HPDE6-E6E7 (cell line): ENCODE measurements around the gene PIGBOS1.
"Not testable (repeated sequence)": the region's sequence is repeated elsewhere in the genome, so short reads cannot be mapped to it uniquely, and the experiment has no call there.

Source experiments
- DNase-seq: peaks from one replicate; pipeline ENCODE4 v3.0.0; 2011; ENCODE audit warnings: missing footprints; ENCODE audit errors: extremely low spot score

The PIGBOS1 gene, protein sequence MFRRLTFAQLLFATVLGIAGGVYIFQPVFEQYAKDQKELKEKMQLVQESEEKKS

DNA sequence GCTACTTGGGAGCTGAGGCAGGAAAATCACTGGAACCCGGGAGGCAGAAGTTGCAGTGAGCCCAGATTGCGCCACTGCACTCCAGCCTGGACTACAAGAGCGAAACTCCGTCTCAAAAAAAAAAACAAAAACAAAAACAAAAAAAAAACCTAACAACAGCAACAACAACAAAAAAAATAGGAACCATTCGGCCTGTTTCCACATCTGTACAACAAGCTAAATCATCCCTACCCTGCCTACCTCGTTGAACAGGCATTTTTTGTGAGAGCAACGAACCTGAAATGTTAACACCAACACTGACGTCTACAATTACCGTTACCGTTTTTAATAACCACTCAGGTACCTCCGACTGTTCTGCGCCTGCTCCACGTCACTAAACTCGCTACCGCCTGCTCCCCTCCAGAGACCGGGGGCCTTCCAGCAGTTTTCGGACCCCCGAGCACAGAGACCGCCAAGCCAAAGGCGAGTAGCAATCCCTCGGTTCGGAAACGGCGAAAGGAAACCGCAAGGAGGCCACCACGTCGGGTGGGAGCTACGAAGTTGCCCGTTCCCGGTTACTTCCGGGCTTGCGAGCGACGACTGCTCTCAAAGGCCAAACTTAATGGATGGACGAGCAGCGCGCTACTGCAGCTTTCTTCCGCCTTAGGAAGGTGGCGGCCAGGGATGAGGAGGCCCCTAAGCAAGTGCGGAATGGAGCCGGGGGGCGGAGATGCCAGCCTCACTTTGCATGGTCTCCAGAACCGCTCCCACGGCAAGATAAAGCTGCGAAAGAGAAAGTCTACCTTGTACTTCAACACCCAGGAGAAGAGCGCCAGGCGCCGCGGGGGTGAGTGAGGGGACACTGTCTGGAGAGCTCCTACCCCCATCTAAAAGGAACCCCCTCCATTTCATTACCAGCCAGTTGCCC is at the start of gene PIGBOS1, which contains the start of gene PIGB:
TSS of gene PIGBOS1 (minus strand) at position 536 of the 907 bp plus-strand sequence. CDS start 1,331 bp downstream, outside the sequence.
TSS of gene PIGB (plus strand) at position 635 of the 907 bp plus-strand sequence. CDS start at position 664, 29 bp downstream.
- peak; percentile 79 for DNase-seq

DNA sequence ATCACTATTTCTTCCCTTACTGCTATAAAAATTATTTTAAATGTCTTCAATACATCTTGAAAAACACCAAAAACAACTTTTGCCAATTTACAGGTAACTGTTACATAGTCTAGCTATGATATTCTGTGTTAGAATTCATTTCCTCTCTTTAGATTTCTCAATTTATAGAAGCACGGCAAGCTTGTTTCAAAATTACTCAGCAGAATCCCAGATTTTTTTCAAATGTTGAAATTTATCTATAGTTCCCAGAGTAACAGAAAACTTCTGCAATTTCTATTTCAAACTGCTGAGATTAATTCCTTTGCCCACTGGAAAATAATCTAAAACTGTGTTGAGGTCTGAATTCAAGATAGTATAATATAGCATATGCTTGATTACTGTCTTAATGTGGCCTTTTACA is 48.1 kb upstream of the PIGBOS1 start:
- DNase-seq = no peak

DNA sequence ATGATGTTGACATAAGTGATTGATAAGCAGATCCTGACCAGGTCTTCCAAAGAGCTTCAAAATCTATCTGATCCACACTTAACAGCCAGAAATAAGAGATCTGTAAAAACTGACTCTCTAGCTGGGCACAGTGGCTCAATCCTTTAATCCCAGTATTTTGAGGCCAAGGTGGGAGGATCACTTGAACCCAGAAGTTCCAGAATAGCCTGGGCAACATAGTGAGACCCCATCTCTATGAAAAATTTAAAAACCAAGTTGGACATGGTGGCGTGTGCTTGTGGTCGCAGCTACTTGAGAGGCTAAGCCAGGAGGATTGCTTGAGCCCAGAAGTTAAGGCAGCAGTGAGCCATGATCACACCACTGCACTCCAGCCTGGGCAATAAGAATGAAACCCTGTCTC is 43.7 kb upstream of the PIGBOS1 start:
- no peak for DNase-seq

DNA sequence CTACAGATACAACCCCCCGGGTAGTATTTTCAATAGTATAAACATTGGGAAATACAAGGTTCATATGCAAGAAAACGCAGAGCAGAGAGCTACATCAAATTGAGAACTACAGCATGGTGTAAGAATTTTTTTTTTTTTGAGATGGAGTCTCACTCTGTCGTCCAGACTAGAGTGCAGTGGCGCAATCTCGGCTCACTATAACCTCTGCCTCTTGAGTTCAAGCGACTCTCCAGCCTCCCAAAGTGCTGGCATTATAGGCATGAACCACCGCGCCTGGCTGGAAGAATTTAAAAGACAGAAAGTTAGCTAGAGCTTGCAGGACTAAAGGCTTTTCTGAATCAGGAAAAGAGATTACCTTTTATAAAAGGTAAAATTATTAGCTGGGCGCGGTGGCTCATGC is 42.1 kb upstream of the PIGBOS1 start:
- DNase-seq = no peak

DNA sequence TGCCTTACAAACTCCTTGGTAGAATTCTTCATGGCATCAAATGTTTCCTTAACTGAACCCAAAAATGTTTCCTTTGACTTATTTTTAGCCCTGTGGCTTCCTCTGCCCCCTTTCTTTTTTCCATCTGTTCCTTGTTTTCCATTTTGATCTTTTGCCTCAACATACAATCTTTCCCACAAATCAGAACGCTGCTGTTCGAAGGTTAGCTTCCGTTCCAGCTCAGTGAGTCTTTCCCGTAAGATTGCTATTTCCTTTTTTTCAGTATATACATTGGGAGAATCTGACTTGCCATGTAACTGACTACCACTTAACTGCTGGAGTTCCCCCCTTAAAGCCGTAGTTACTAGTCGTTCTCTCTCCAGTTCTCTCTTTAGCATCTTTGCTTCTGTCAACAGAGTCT is 41.3 kb upstream of the PIGBOS1 start:
- DNase-seq = no peak

DNA sequence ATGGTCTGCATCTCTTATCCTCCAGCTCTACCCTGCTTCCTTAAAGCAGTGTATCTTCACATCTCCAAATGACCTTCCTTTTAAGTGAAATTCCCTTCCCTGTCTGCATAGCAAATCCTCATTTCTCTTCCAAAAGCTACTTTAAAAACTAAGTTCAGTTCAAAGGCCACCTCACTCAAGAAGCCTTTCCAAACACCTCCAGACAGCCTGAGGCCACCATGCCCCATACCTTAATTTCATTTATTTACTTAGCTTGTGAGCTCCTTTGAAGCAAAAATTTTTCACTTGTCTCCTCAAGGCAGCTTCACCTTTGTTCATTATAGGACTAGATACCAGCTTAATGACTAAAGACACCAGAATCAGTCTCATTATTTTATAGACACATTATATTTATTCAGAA is 39.5 kb upstream of the PIGBOS1 start:
- DNase-seq = no peak

DNA sequence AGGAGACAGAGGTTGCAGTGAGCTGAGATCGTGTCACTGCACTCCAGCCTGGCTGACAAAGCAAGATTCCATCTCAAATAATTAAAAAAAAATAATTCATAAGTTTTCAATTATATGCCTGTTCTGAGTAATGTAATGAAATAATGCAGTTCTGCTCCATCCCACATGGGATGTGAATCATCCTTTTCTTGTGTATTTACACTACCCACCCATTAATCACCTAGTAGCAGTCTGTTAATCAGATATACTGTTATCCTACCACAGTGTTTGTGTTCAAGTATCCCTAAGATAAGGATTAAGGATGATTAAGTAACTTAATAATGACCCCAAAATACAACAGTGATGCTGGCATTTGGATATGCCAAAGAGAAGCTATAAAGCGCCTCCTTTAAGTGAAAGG is 38.9 kb upstream of the PIGBOS1 start:
- DNase-seq = no peak

DNA sequence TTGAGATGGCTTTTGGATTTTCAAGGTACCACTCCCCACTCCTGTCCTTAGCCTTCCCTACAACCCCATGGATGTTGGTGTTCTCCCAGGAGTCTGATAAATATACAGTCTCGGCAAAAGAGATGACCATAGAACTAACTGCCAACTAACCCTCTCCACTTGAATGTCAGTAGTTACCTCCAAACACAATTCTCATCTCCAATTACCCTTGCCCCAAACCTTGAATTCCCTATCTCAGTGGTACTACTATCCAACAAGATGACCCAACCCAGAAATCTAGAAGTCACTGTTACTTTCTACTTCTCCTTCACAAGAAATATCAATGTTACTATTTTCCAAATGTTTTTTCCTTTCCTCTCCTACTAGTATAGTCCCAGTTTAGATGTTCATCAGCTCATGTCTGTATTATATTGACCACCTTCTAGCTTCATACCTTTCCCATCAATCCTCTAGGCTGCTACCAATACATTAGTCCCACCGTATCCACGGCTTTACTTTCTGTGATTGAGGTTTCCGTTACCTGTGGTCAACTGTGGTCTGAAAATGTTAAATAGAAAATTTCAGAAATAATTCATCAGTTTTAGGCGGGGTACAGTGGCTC is 38.2 kb upstream of the PIGBOS1 start:
- DNase-seq = no peak

DNA sequence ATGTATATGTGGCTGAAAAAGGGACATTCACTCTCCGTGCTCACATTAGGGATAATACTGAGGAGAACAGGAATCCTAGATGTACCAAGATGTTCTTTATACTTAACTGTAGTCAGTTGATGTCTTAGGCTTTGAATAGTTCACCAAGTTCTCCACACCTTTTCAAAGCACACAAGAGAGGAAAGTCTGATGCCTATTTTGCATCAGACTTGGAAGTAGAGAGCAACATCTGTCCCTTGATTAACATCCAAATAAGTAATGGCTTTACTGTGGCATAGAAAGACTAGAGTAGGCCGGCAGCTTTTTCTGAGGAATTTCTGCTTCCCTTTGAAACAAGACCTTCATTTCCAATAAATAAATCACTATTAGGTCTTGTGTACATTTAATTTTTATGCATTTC is 34.1 kb upstream of the PIGBOS1 start:
- DNase-seq = no peak

DNA sequence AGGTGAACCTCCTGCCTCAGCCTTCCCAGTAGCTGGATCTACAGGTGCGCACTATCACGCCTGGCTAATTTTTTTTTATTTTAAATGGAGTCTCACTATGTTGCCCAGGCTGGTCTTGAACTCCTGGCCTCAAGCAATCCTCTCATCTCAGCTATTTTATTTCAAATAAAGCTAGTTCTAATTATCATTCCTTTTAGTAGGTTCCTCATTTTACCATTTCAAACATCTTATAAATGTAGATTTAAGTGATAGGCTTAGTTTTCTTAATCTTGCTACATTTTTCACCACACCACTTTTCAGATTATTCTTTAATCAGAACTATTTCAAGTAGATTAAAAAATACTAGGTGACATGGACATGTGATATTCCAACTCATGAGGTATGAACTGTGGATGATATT is 30.4 kb upstream of the PIGBOS1 start:
- no peak for DNase-seq

DNA sequence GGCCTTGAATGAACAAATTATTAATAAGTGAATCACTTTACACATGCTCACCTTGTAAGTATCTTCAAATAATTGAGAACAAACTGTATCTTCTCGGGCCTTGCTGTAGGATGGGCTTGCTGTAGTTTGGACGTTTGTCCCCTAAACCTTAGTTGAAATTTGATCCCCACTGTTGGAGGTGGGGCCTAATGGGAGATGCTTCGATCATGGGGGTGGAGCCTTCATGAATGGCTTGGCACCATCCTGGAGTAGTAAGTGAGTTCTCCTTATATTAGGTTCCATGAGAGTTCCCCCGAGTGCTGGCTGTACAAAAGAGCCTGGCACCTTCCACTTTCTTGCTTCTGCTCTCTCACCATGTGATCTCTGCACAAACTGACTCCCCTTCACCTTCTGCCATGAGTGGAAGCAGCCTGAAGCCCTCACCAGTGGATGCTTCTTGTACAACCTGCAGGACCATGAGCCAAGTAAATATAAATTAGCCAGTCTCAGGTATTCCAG is 29.4 kb upstream of the PIGBOS1 start:
- DNase-seq = no peak

DNA sequence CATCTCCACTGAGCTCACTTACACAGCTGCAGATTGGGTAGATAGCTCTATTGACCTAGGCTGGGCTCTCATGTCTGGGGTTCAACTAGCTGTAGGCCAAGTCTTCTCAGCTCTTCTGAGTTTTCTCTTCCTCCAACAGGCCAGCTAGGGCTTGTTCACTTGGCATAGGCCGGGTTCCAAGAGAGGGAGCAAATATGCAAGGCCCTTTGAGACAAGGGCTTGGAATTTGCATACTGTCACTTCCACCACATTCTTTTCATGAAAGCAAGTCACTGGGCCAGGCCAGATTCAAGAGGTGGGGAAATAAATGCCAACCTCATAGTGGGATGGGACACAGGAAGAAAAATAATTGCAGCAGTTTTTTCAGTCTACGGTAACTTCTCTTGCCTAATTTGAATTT is 25.3 kb upstream of the PIGBOS1 start:
- no peak for DNase-seq

DNA sequence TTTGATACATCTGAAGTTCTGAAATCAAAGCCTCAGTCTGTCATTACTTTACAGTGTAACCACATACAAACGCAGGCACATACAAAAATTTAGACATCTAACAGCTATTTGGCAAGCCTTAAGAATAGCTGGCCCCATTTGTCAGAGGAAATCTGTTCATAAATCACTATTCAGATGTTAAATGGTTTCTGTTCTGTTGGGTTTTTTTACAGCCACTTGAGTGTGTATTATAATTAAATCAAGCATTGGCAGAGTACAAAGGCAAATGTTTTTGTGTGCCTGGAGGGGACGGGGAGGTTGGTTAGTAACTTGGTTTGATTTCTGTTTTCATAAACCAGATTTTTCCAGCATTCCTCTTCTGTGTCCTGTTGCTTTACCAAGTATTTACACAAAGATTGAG is 24.2 kb upstream of the PIGBOS1 start:
- DNase-seq = no peak

DNA sequence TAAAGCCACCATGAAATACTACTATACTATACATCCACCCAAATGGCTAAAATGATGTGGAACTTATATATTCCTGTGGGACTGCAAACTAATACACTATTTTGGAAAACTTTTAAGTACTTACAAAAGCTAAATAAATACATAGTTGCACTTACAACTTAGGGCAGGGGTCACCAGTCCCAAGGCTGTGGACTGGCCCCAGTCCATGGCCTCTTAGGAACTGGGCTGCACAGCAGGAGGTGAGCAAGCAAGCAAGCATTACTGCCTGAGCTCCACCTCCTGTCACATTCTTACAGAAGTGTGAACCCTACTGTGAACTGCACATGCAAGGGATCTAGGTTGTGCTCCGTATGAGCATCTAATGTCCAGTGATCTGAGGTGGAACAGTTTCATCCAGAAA is 18.2 kb upstream of the PIGBOS1 start:
- DNase-seq = no peak

DNA sequence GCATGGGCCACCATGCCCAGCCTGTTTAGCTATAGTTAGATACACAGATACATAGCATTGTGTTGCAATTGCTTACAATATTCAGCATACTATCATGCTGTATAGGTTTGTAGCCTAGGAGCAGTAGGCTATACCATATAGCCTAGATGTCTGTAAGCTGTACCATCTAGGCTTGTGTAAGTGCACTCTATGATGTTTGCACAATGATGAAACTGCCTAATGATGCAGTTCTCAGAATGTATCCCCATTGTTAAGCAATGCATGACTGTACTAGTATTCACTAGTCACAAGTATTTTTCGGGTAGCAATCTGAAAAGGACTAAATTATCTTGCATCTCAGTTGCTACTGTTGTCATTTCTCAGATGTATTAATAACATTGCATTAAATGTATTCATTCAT is 16.1 kb upstream of the PIGBOS1 start:
- no peak for DNase-seq

DNA sequence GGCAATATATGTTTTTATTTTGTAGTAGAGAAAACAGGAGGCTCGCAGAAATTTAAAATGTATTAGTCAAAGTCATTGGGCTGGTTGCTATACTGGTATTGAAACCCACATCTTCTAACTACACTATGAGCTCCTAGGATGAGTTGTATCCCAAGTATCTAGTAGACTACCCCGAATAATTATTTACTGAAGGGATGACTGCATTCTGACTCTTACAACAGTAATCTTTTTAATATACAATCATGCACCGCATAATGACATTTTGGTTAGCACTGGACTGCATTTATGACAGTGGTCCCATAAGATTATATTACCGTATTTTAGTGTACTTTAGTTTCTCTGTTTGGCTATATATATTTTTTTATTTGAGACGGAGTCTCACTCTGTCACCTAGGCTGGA is 15.4 kb upstream of the PIGBOS1 start:
- no peak for DNase-seq

DNA sequence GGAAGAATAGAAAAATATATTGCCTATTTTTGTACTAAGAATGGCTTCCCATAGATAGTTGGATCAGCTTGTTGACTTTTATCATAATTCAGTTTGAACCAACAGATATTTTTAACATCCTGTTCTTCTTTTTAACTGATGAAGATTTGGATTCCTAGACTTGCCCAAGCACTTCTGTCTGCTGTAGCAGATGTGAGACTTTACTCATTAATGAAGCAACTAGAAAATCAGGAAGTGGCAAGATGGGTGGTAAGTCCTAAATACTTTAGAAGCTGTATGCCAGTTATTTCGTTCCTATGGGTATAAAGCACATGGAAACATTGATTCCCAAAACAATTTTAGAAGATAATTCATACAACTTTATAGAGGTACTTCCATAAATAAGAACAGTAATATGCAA is 8.5 kb upstream of the PIGBOS1 start:
- DNase-seq = no peak

DNA sequence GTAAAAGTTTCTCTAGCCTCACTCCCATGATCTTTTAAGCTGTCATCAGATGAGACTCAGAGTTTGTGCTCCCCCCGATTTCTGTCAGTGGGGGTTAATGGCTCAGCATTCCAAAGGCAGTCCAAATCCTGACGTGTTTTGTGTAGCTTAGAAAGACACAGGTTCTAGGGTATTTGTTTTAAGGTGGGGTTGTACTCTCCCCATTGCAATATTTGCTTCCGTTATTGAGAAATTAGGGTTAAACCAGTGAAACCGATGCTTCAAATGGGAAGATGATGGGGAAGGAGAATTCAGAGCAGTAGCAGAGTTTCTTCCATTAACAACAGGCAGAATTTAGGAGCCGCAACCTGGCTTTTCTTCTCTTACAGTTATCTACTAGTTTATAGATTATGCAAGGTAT is 3.5 kb upstream of the PIGBOS1 start:
- DNase-seq = no peak

DNA sequence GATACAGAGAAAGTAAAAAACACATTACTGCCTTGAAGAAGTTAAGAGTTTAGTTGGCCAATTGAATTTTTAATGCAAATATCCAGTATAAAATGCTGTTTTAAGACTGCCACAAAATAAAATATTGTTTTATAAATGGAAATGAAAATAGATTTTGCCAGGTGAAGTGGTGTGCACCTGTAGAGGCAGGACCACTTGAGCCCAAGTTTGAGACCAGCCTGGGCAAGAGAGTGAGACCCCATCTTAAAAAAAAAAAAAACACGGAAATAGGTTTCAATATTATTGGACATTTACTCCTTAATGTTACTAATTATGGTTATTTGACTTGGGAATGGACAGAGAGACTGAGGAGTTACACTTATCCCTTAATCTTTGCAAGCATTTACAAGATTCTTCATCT is 2.0 kb upstream of the PIGBOS1 start:
- no peak for DNase-seq

DNA sequence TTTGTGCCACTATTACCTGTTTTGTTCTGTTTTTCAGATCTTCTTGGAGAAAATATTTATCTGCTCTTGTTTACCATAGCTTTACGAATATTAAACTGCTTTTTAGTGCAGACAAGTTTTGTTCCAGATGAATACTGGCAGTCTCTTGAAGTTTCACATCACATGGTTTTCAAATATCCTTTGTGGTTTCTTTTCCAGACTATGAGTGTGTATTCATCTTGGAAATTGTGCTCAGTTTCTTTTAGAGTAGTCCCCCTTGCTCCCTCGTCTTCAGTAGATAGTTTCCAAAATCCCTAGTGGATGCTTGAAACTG is 1.3 kb upstream of the PIGBOS1 start:
- DNase-seq = no peak

DNA sequence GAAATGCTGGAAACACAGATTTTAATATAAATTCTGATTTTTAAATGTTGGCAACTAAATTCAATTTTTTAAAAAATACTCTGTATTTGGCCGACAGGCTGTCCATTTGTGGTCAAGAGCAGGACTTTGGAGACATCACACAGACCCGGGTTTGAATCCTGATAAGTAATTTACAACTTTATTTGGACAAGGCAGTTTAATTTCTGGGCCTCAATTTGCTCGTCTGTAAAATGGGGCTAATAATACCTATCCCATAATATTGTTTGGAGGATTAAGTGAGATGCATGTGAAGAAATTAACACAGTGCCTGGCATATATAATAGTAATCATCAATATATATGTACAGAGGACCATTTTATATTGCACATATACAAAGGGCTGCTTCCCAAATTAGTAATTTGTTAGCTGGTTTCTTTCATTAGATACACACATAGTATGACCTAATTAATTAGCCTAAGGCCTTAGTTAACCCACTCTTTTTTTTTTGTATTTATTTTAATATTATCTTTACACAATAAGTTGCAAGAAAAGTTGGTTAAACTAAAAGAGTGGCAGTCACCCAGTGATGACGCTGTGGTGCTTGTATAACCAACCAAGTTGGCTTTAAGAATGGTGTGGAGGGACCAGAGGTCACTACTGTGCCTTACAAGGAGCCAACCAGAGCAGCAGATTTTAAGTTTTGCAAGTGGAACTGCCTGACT is 764 bp upstream of the PIGBOS1 start:
- no peak for DNase-seq

DNA sequence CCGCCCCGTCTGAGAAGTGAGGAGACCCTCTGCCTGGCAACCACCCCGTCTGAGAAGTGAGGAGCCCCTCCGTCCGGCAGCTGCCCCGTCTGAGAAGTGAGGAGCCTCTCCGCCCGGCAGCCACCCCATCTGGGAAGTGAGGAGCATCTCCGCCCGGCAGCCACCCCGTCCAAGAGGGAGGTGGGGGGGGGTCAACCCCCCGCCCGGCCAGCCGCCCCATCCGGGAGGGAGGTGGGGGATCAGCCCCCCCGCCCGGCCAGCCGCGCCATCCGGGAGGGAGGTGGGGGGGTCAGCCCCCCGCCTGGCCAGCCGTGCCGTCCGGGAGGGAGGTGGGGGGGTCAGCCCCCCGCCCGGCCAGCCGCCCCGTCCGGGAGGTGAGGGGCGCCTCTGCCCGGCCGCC is 16.1 kb downstream of the PIGBOS1 start:
- DNase-seq = not testable (repeated sequence)

DNA sequence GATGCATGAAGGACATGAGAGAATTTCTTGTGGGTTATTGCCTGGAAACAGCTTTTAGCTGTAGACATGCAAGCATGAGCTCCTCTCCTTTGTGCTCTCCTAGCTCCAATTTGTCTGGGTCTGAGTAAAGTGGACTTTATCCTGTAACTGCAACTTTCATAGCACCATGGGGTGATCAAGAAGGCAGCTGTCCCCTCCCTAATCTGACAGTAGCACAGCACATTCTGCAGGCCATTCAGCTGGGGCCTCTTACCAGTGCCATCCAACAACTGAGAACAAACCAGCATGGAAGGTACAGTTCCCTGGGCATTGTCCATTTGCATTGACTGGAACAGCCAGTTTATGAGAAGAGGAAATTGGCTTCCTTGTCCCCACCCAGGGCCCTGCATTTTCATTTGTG is 21.6 kb downstream of the PIGBOS1 start:
- no peak for DNase-seq
